ENCODE measurements around the gene RNF144A.

Gene RNF144A

GRCh38 chr2:6916224-6916623 lies 988 bp upstream of the RNF144A start:
- no peak for TF ChIP-seq CTCF (IDR thresholded peaks at IDR 0.05; ENCODE audit: low read depth, low read length)
- DNase-seq (ENCODE audit: low read depth in 2 of 2) = no peak
- H3K4me3 ChIP-seq (replicated peaks in 1 of 2; ENCODE audit: low read depth in 2 of 2, low read length in 2 of 2) = no peak overlapping the region

- peak overlapping the region; percentile 17 to 24 for H3K4me3 ChIP-seq (replicated peaks in 1 of 2; ENCODE audit: low read depth in 2 of 2, low read length in 2 of 2)
- no peak for TF ChIP-seq CTCF (IDR thresholded peaks at IDR 0.05; ENCODE audit: low read depth, low read length)
- DNase-seq (ENCODE audit: low read depth in 2 of 2) = no peak
These were observed 509 bp upstream of the RNF144A start for GRCh38 chr2:6916736-6917070.

GRCh38 chr2:6917761-6918421 lies 679 bp downstream of the RNF144A start:
- TF ChIP-seq CTCF (IDR thresholded peaks at IDR 0.05; ENCODE audit: low read depth, low read length) = no peak
- DNase-seq (ENCODE audit: low read depth in 2 of 2) = no peak
- peak overlapping the region; percentile 61 to 65 for H3K4me3 ChIP-seq (replicated peaks in 1 of 2; ENCODE audit: low read depth in 2 of 2, low read length in 2 of 2)

GRCh38 chr2:6919901-6920742 lies 2.9 kb downstream of the RNF144A start:
- H3K4me3 ChIP-seq (replicated peaks in 1 of 2; ENCODE audit: low read depth in 2 of 2, low read length in 2 of 2) = no peak overlapping the region
- DNase-seq (ENCODE audit: low read depth in 2 of 2) = no peak
- no peak for TF ChIP-seq CTCF (IDR thresholded peaks at IDR 0.05; ENCODE audit: low read depth, low read length)

GRCh38 chr2:6920743-6921064 lies 3.5 kb downstream of the RNF144A start:
- DNase-seq (ENCODE audit: low read depth in 2 of 2) = no peak
- H3K4me3 ChIP-seq (replicated peaks in 1 of 2; ENCODE audit: low read depth in 2 of 2, low read length in 2 of 2) = no peak overlapping the region
- no peak for TF ChIP-seq CTCF (IDR thresholded peaks at IDR 0.05; ENCODE audit: low read depth, low read length)

GRCh38 chr2:6921321-6921922 lies 4.2 kb downstream of the RNF144A start:
- TF ChIP-seq CTCF (IDR thresholded peaks at IDR 0.05; ENCODE audit: low read depth, low read length) = no peak
- no peak overlapping the region for H3K4me3 ChIP-seq (replicated peaks in 1 of 2; ENCODE audit: low read depth in 2 of 2, low read length in 2 of 2)
- DNase-seq (ENCODE audit: low read depth in 2 of 2) = no peak
